ENCODE measurements around the gene CFAP53.

Gene CFAP53

DNA sequence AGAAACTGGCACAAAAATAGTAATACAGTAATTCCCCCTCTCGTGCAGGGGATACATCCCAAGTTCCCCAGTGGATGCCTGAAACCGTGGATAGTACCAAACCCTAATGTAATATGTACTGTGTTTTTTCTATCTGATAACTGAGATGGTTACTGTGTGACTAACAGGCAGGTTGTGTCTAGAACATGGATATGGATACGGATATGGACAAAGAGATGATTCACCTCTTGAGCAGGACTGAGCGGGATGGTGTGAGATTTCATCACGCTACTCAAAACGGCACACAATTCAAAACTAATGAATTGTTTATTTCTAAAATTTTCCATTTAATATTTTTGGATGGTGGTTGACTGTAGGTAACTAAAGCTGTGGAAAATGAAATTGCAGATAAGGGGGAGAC lies 11.6 kb upstream of the CFAP53 start:
- ChIA-PET POLR2A (no interaction called here), CTCF (no interaction called here)
- TF ChIP-seq ELF4 (IDR thresholded peaks at IDR 0.05), result no peak
- TF ChIP-seq FOXA1 (IDR thresholded peaks at IDR 0.05), result no peak
- TF ChIP-seq ZNF384 (IDR thresholded peaks at IDR 0.05), result no peak
- no peak for TF ChIP-seq L3MBTL2 (conservative IDR thresholded peaks at IDR 0.05)
- no peak for TF ChIP-seq FOXK2 (IDR thresholded peaks at IDR 0.05)
- TF ChIP-seq TARDBP (IDR thresholded peaks at IDR 0.05), result no peak
- TF ChIP-seq CTBP1 (IDR thresholded peaks at IDR 0.05; ENCODE audit: borderline replicate concordance), result no peak
- no peak for TF ChIP-seq SUZ12 (IDR thresholded peaks at IDR 0.05)
- DNase-seq (ENCODE audit: extremely low spot score), result no peak

DNA sequence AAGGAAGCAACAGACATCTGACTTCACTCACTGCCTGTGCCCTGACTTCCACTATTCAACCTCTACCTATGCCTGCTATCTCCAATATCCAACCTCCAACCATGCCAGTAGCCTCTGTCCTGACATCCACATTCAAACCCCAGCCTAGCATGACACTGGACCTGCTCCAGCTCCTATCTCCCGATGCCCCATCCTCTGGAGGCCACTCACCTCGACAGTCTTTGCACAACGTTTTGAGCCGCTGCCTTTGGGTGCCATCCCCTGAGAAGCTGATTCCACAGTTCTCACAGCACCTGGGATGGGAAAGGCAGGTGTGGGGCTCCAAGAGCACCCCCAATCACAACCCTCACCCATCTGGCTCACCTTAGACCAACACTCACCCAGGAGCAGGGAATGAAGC lies 10.2 kb upstream of the CFAP53 start:
- ChIA-PET CTCF (no interaction called here), POLR2A (no interaction called here)
- TF ChIP-seq FOXK2 (IDR thresholded peaks at IDR 0.05), result no peak
- no peak for TF ChIP-seq ARNT (IDR thresholded peaks at IDR 0.05)
- TF ChIP-seq ELF4 (IDR thresholded peaks at IDR 0.05), result no peak
- TF ChIP-seq, protein P1, sequence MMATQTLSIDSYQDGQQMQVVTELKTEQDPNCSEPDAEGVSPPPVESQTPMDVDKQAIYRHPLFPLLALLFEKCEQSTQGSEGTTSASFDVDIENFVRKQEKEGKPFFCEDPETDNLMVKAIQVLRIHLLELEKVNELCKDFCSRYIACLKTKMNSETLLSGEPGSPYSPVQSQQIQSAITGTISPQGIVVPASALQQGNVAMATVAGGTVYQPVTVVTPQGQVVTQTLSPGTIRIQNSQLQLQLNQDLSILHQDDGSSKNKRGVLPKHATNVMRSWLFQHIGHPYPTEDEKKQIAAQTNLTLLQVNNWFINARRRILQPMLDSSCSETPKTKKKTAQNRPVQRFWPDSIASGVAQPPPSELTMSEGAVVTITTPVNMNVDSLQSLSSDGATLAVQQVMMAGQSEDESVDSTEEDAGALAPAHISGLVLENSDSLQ (IDR thresholded peaks at IDR 0.05), result no peak
- TF ChIP-seq FOXA1 (IDR thresholded peaks at IDR 0.05), result no peak
- no peak for TF ChIP-seq TARDBP (IDR thresholded peaks at IDR 0.05)
- TF ChIP-seq CTBP1 (IDR thresholded peaks at IDR 0.05; ENCODE audit: borderline replicate concordance), result no peak
- TF ChIP-seq LEF1 (IDR thresholded peaks at IDR 0.05; ENCODE audit: borderline replicate concordance), result no peak
- no peak for TF ChIP-seq SUZ12 (IDR thresholded peaks at IDR 0.05)
- TF ChIP-seq L3MBTL2 (conservative IDR thresholded peaks at IDR 0.05), result no peak
- no peak for TF ChIP-seq ZNF384 (IDR thresholded peaks at IDR 0.05)
- TF ChIP-seq HDGF (IDR thresholded peaks at IDR 0.05; ENCODE audit: borderline replicate concordance), result no peak
- TF ChIP-seq FOXM1 (IDR thresholded peaks at IDR 0.05; ENCODE audit: borderline replicate concordance), result no peak
- no peak for TF ChIP-seq NFRKB (IDR thresholded peaks at IDR 0.05)
- TF ChIP-seq SP1 (IDR thresholded peaks at IDR 0.05), result no peak
- no peak for TF ChIP-seq BHLHE40 (IDR thresholded peaks at IDR 0.05; ENCODE audit: borderline replicate concordance)
- no peak for DNase-seq (ENCODE audit: extremely low spot score)

DNA sequence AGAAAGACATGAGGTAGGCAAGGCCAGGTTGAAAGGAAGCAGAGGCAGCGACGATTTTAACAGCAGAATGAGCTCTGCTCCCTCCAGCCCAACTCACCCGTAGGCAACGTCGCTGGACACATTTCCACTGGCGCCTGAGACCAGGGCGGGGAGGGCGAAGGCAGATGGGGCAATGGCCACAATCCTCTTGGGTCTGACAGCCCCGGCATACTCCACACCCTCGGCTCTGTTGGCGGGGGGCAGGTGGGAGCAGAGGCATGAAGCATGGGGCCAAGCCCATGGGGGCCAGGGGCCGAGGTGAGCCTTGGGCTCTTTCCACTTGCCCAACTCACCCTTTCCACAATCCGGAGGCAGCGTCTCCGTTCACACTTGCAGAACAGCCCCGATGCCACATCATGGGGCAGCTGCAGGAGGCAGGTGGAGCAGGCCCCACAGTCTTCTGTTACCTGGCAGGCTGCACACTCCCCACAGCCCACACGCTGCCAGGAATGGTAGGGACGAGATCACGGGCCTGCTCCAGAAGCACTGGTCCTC lies 9.3 kb upstream of the CFAP53 start:
- TF ChIP-seq FOXA1 (IDR thresholded peaks at IDR 0.05) (no peak), ARNT (IDR thresholded peaks at IDR 0.05) (no peak)
- TF ChIP-seq, protein P1 (IDR thresholded peaks at IDR 0.05), result no peak
- no peak for DNase-seq (ENCODE audit: extremely low spot score)
- ChIA-PET CTCF (no interaction called here), POLR2A (no interaction called here)

DNA sequence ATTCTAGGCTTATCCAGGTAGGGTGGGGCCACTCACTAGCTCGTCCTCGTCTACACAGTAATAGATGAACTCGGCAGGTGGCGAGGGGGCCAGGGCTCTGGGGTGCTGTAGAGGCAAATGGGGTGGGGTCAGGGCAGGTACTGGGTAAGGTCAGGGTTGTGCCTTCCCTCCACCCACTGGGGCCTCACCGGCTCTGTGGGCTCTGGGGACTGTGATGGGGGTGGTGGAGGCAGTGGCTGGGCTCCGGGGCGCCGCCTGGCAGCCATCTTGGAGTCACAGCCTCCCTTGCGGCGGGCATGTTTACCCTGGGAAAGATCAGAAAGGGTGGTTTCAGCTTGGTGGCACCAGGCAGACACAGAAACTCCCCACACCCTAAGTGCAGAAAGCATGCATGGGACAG lies 8.6 kb upstream of the CFAP53 start:
- CTCF ChIA-PET, result no interaction called here
- no peak for DNase-seq (ENCODE audit: extremely low spot score)
- POLR2A ChIA-PET, result no interaction called here
- TF ChIP-seq FOXK2 (IDR thresholded peaks at IDR 0.05), result no peak
- no peak for TF ChIP-seq BHLHE40 (IDR thresholded peaks at IDR 0.05; ENCODE audit: borderline replicate concordance)
- no peak for TF ChIP-seq FOXA1 (IDR thresholded peaks at IDR 0.05)
- no peak for TF ChIP-seq ZNF384 (IDR thresholded peaks at IDR 0.05)
- no peak for TF ChIP-seq TARDBP (IDR thresholded peaks at IDR 0.05)
- no peak for TF ChIP-seq HDGF (IDR thresholded peaks at IDR 0.05; ENCODE audit: borderline replicate concordance)
- no peak for TF ChIP-seq NFRKB (IDR thresholded peaks at IDR 0.05)
- TF ChIP-seq L3MBTL2 (conservative IDR thresholded peaks at IDR 0.05), result no peak
- no peak for TF ChIP-seq SP1 (IDR thresholded peaks at IDR 0.05)
- no peak for TF ChIP-seq CTBP1 (IDR thresholded peaks at IDR 0.05; ENCODE audit: borderline replicate concordance)
- no peak for TF ChIP-seq ELF4 (IDR thresholded peaks at IDR 0.05)
- no peak for TF ChIP-seq FOXM1 (IDR thresholded peaks at IDR 0.05; ENCODE audit: borderline replicate concordance)
- no peak for TF ChIP-seq LEF1 (IDR thresholded peaks at IDR 0.05; ENCODE audit: borderline replicate concordance)
- TF ChIP-seq, protein P1 (IDR thresholded peaks at IDR 0.05), result no peak
- no peak for TF ChIP-seq SUZ12 (IDR thresholded peaks at IDR 0.05)

DNA sequence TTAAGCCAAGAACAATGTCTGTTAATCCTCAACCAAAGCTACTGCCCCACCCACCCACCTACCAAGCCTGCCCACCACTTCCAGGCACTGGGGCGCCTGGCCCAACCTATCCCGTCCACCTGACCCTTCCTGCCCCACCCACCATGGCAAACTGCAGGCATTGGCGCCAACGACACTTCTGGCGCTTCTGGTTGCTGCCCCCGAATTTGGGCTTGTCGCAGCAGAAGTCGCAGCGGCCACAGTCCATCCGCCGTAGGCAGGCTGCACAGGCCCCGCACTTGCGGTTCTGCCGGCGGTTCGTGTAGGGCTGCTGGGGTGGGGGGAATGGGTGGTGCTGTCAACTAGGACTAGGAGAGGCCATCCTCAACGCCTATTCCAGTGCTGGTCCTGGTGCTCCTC lies 7.7 kb upstream of the CFAP53 start:
- no peak for DNase-seq (ENCODE audit: extremely low spot score)
- ChIA-PET CTCF (no interaction called here), POLR2A (no interaction called here)
- TF ChIP-seq ARNT (IDR thresholded peaks at IDR 0.05) (no peak), FOXK2 (IDR thresholded peaks at IDR 0.05) (no peak), L3MBTL2 (conservative IDR thresholded peaks at IDR 0.05) (no peak), CTBP1 (IDR thresholded peaks at IDR 0.05; ENCODE audit: borderline replicate concordance) (no peak), BHLHE40 (IDR thresholded peaks at IDR 0.05; ENCODE audit: borderline replicate concordance) (no peak), HDGF (IDR thresholded peaks at IDR 0.05; ENCODE audit: borderline replicate concordance) (no peak), SUZ12 (IDR thresholded peaks at IDR 0.05) (no peak), ZNF384 (IDR thresholded peaks at IDR 0.05) (no peak), LEF1 (IDR thresholded peaks at IDR 0.05; ENCODE audit: borderline replicate concordance) (no peak), TARDBP (IDR thresholded peaks at IDR 0.05) (no peak), SP1 (IDR thresholded peaks at IDR 0.05) (no peak), FOXA1 (IDR thresholded peaks at IDR 0.05) (no peak), ELF4 (IDR thresholded peaks at IDR 0.05) (no peak), FOXM1 (IDR thresholded peaks at IDR 0.05; ENCODE audit: borderline replicate concordance) (no peak), NFRKB (IDR thresholded peaks at IDR 0.05) (no peak)
- TF ChIP-seq, protein P1 (IDR thresholded peaks at IDR 0.05), result no peak
